ENCODE results near the gene BICC1.

DNA sequence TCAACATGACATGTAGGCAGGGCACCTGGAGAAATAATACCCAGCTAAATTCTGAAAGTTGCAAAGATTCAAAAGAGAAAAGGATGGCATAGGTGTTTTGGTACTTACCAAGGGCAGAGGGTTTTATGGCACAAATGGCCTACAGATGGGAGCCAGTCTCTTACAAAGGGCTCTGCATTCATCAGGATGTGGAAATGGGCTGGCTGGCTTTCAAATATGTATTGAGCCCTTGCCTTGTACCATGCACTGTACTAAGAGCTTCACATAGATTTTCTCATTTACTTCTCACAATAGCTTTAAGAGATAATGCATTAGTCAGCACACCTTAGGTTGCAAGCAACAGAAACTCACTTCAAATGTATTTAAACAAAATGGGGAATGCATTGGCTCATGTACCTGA lies 327.1 kb downstream of the BICC1 start:
- TF ChIP-seq, protein P1, sequence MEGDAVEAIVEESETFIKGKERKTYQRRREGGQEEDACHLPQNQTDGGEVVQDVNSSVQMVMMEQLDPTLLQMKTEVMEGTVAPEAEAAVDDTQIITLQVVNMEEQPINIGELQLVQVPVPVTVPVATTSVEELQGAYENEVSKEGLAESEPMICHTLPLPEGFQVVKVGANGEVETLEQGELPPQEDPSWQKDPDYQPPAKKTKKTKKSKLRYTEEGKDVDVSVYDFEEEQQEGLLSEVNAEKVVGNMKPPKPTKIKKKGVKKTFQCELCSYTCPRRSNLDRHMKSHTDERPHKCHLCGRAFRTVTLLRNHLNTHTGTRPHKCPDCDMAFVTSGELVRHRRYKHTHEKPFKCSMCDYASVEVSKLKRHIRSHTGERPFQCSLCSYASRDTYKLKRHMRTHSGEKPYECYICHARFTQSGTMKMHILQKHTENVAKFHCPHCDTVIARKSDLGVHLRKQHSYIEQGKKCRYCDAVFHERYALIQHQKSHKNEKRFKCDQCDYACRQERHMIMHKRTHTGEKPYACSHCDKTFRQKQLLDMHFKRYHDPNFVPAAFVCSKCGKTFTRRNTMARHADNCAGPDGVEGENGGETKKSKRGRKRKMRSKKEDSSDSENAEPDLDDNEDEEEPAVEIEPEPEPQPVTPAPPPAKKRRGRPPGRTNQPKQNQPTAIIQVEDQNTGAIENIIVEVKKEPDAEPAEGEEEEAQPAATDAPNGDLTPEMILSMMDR (IDR thresholded peaks at IDR 0.05) = no peak
- no peak for TF ChIP-seq EZH2 (IDR thresholded peaks at IDR 0.05; ENCODE audit: borderline replicate concordance, insufficient read depth, low read depth, low read length, poor library complexity, severe bottlenecking)

Data from B cell (primary cell).